Measurements from ENCODE around the gene UBE2E2.

Gene UBE2E2

DNA sequence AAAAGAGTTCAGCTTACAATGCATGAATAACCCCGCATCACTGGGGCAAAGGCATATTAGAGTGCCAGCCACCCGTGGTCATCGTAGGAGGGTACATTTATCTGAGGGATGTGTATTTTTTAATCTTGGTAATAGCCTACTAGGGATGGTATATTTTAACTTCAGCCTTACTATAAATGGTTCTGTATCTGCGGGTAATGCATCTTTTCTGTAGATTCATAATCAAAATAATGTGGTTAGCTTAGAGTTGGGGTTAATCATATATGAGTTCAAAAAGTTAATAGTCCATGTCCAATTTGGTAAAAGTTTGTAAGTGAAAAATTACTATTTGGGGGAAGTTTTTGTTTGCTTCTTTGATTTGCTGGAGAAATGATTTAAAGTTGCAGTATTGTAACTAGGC, 339.0 kb downstream of the UBE2E2 start:
- Histone ChIP-seq H3K79me2 (ENCODE audit: insufficient read depth, low read length) (no peaks in the 10 kb centered on the region), H4K20me1 (ENCODE audit: insufficient read depth, low read length) (no peaks in the 10 kb centered on the region), H3K9me3 (ENCODE audit: insufficient read depth, low read length, severe bottlenecking) (no peaks in the 10 kb centered on the region), H3K4me1 (ENCODE audit: insufficient read depth, low read length) (no peaks in the 10 kb centered on the region), H3K36me3 (ENCODE audit: insufficient read depth, low read length) (no peaks in the 10 kb centered on the region), H3K4me2 (ENCODE audit: insufficient read depth, low read length) (no peak overlapping the region), H3K27ac (ENCODE audit: low read length) (no peak overlapping the region), H3K4me3 (ENCODE audit: low read depth in 1 of 2, low read length in 2 of 2) (no peak overlapping the region), H2AFZ (ENCODE audit: low read depth, low read length) (no peak overlapping the region), H3K27me3 (ENCODE audit: insufficient read depth, low read length, poor library complexity) (no peaks in the 10 kb centered on the region), H3K9ac (ENCODE audit: low read depth, low read length) (no peak overlapping the region)
- ATAC-seq (ENCODE audit: insufficient read depth, low read depth) (no peak), DNase-seq (no peak)
- TF ChIP-seq, protein P1, sequence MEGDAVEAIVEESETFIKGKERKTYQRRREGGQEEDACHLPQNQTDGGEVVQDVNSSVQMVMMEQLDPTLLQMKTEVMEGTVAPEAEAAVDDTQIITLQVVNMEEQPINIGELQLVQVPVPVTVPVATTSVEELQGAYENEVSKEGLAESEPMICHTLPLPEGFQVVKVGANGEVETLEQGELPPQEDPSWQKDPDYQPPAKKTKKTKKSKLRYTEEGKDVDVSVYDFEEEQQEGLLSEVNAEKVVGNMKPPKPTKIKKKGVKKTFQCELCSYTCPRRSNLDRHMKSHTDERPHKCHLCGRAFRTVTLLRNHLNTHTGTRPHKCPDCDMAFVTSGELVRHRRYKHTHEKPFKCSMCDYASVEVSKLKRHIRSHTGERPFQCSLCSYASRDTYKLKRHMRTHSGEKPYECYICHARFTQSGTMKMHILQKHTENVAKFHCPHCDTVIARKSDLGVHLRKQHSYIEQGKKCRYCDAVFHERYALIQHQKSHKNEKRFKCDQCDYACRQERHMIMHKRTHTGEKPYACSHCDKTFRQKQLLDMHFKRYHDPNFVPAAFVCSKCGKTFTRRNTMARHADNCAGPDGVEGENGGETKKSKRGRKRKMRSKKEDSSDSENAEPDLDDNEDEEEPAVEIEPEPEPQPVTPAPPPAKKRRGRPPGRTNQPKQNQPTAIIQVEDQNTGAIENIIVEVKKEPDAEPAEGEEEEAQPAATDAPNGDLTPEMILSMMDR (IDR thresholded peaks at IDR 0.05; ENCODE audit: borderline replicate concordance, extremely low read depth, low read length, poor library complexity, severe bottlenecking): no peak
- no peak for TF ChIP-seq EZH2 (IDR thresholded peaks at IDR 0.05; ENCODE audit: borderline replicate concordance, low read depth, low read length, severe bottlenecking)

DNA sequence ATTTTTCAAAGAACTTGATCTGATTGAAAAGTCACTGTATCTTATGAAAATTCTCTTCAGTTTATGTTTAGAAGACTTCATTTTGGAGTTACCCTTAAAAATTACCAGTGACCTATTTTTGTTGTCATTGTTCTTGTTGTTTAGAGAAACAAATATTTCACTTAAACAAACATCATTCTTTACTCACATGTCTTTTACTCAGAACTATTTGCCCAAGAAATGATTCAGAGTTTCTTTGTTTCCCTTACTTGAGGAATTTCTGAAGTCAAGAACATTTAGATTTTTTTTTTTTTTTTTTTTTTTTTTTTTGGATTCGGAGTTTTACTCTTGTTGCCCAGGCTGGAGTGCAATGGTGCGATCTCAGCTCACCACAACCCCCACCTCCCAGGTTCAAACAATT, 343.1 kb downstream of the UBE2E2 start:
- H3K9me3 ChIP-seq (ENCODE audit: insufficient read depth, low read length, severe bottlenecking): no peaks in the 10 kb centered on the region
- H3K4me3 ChIP-seq (ENCODE audit: low read depth in 1 of 2, low read length in 2 of 2): no peak overlapping the region
- no peaks in the 10 kb centered on the region for H3K27me3 ChIP-seq (ENCODE audit: insufficient read depth, low read length, poor library complexity)
- ATAC-seq (ENCODE audit: insufficient read depth, low read depth) (no peak), DNase-seq (no peak)
- no peak overlapping the region for H3K4me2 ChIP-seq (ENCODE audit: insufficient read depth, low read length)
- H4K20me1 ChIP-seq (ENCODE audit: insufficient read depth, low read length): no peaks in the 10 kb centered on the region
- no peak overlapping the region for H3K27ac ChIP-seq (ENCODE audit: low read length)
- no peak overlapping the region for H3K9ac ChIP-seq (ENCODE audit: low read depth, low read length)
- no peaks in the 10 kb centered on the region for H3K36me3 ChIP-seq (ENCODE audit: insufficient read depth, low read length)
- no peaks in the 10 kb centered on the region for H3K4me1 ChIP-seq (ENCODE audit: insufficient read depth, low read length)
- no peak for TF ChIP-seq EZH2 (IDR thresholded peaks at IDR 0.05; ENCODE audit: borderline replicate concordance, low read depth, low read length, severe bottlenecking)
- TF ChIP-seq, protein P1 (IDR thresholded peaks at IDR 0.05; ENCODE audit: borderline replicate concordance, extremely low read depth, low read length, poor library complexity, severe bottlenecking): no peak
- no peak overlapping the region for H2AFZ ChIP-seq (ENCODE audit: low read depth, low read length)
- no peaks in the 10 kb centered on the region for H3K79me2 ChIP-seq (ENCODE audit: insufficient read depth, low read length)

DNA sequence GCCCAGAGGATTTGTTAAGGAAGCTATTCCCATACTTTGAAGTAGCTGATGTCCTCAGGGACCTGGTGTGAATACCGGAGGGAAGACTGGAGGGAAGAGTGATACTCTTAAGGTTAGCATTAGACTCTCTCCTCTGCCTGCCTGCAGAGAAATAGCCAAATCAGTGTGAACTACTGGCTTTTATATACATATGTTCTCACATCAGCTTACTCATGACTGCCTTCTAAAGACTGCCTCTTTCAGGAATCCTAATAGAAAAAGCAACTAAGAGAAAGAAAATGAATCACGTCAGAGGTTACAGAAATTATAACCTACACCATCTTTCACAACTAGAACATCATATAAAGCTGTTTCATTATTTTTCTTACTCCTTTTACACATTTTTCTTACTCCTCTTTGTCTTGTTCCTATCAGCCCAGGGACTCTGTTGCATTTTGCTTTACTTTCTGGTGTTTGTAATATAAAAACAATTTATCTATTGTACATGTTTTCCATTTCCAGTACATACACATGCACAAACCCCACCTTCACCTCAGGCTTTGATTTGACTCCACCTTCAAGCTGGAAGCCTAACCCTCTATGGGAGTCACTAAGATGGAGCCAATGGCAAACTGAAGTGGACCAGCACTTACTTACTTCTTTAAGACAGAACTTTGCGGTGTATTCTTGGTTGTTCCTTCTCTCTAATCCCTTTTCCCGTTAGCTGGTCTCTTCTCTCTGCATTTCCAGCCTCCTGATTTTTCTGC, 345.0 kb downstream of the UBE2E2 start:
- H3K9me3 ChIP-seq (ENCODE audit: insufficient read depth, low read length, severe bottlenecking): no peaks in the 10 kb centered on the region
- H3K36me3 ChIP-seq (ENCODE audit: insufficient read depth, low read length): no peaks in the 10 kb centered on the region
- no peak overlapping the region for H3K9ac ChIP-seq (ENCODE audit: low read depth, low read length)
- no peak overlapping the region for H3K4me2 ChIP-seq (ENCODE audit: insufficient read depth, low read length)
- no peaks in the 10 kb centered on the region for H4K20me1 ChIP-seq (ENCODE audit: insufficient read depth, low read length)
- no peak overlapping the region for H3K27ac ChIP-seq (ENCODE audit: low read length)
- TF ChIP-seq EZH2 (IDR thresholded peaks at IDR 0.05; ENCODE audit: borderline replicate concordance, low read depth, low read length, severe bottlenecking): no peak
- TF ChIP-seq, protein P1 (IDR thresholded peaks at IDR 0.05; ENCODE audit: borderline replicate concordance, extremely low read depth, low read length, poor library complexity, severe bottlenecking): no peak
- DNase-seq (no peak), ATAC-seq (ENCODE audit: insufficient read depth, low read depth) (no peak)
- H3K4me1 ChIP-seq (ENCODE audit: insufficient read depth, low read length): no peaks in the 10 kb centered on the region
- H2AFZ ChIP-seq (ENCODE audit: low read depth, low read length): no peak overlapping the region
- no peaks in the 10 kb centered on the region for H3K27me3 ChIP-seq (ENCODE audit: insufficient read depth, low read length, poor library complexity)
- no peak overlapping the region for H3K4me3 ChIP-seq (ENCODE audit: low read depth in 1 of 2, low read length in 2 of 2)
- H3K79me2 ChIP-seq (ENCODE audit: insufficient read depth, low read length): no peaks in the 10 kb centered on the region
